OCI-M2 (cell line): Measurements from ENCODE around the gene C1orf216.
"Not testable (repeated sequence)": the region's sequence is repeated elsewhere in the genome, so short reads cannot be mapped to it uniquely, and the experiment has no call there.

Source experiments
- DNase-seq: peaks from one replicate; lab custom pipeline; 2025; ENCODE audit not compliant: unreplicated experiment; lab: John Stamatoyannopoulos, UW

Gene C1orf216, protein sequence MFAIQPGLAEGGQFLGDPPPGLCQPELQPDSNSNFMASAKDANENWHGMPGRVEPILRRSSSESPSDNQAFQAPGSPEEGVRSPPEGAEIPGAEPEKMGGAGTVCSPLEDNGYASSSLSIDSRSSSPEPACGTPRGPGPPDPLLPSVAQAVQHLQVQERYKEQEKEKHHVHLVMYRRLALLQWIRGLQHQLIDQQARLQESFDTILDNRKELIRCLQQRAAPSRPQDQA

GRCh38 chr1:35718492-35719336 is at the start of gene C1orf216:
Gene C1orf216, minus strand, starts transcription at chr1:35718884. Its CDS starts 2,563 bp downstream, at chr1:35716321.
- DNase-seq: no peak

DNA sequence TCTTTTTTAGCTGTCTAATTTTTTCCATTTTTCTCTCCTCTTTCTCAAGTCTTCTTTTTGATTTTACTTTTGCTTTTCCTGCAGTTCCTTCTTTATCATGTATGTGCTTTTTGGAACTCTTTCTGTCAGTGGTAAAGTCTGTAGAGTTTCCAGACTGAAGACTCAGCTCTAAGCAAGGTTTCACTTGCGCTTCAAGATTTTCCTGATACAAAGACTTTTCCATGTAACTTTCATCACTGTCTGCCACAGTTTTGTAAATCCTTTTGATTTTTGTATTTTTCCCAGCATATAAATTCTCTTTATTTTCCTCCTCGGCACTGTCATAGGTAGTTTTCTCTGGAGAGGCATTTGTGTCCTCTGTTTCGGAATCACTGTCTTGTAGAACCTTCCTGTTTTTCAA is 45.6 kb upstream of the C1orf216 start:
- no peak for DNase-seq

DNA sequence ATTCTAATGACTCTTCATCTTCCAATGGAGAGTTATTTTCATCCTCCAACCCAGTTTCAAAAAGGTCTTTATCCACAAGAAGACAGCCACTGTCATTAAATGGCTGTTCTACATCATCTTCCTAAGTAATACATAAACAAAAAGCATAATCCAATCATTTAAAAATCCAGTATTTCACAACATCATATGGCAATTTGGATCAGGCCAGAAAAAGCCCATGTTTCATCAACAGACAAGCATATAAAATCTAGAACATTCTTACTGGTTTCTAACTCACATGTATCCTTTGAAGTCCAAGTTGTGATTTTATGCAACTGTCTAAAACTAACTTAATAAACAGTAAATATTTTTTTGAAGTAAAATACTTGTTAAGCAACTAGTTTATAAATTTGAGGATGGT is 44.5 kb upstream of the C1orf216 start:
- no peak for DNase-seq

GRCh38 chr1:35762141-35762540 is 43.5 kb upstream of the C1orf216 start:
- DNase-seq: no peak

GRCh38 chr1:35756064-35756463 is 37.4 kb upstream of the C1orf216 start:
- no peak for DNase-seq

- DNase-seq: no peak
These were observed 35.1 kb upstream of the C1orf216 start for GRCh38 chr1:35753626-35754260.

- no peak for DNase-seq
These were observed 29.6 kb upstream of the C1orf216 start for GRCh38 chr1:35748326-35748725.

- no peak for DNase-seq
These were observed 26.5 kb upstream of the C1orf216 start for GRCh38 chr1:35745124-35745730.

- no peak for DNase-seq
These were observed 18.4 kb upstream of the C1orf216 start for GRCh38 chr1:35737120-35737519.

- DNase-seq: no peak
These were observed 8.9 kb upstream of the C1orf216 start for GRCh38 chr1:35727434-35728040.

- peak; percentile 15 for DNase-seq
These were observed 8.1 kb upstream of the C1orf216 start for GRCh38 chr1:35726450-35727433.

- DNase-seq: no peak
These were observed 6.9 kb upstream of the C1orf216 start for GRCh38 chr1:35725596-35725995.

GRCh38 chr1:35717911-35718476 is 690 bp downstream of the C1orf216 start:
- DNase-seq: no peak

GRCh38 chr1:35715568-35716002 is 3.1 kb downstream of the C1orf216 start:
- peak; percentile 11 for DNase-seq

- DNase-seq: no peak
These were observed 3.6 kb downstream of the C1orf216 start for GRCh38 chr1:35714921-35715567.

- DNase-seq: not testable (repeated sequence)
These were observed 7.6 kb downstream of the C1orf216 start for GRCh38 chr1:35711098-35711497.

DNA sequence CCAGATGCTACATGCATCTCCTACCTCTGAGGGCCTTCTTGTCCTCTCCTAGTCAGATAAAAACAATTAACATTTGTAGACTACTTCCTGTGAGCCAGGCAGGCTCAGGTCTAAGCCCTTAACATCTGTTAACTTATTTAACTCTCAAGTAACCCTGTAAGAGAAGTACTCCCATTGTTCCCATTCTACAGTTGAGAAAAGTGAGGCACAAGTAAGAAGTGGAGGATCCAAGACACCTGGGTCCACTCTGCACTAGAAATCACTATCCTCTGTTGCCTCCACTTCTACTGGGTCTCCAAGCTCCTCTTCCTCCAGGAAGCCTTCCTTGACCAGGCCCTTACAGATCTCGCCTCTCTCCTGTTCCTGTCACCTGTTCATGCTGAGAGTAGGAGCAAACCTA is 9.7 kb downstream of the C1orf216 start:
- no peak for DNase-seq

- no peak for DNase-seq
These were observed 10.2 kb downstream of the C1orf216 start for GRCh38 chr1:35708441-35708921.
